Stimulated activated CD8-positive, alpha-beta memory T cell treated with anti-CD3 and anti-CD28 coated beads, Interleukin-12 subunit alpha, Interleukin-12 subunit beta, amount 100 ng/mL, for 24 hours (primary cell): ENCODE data around the gene PSD.
"Not testable (repeated sequence)": the region's sequence is repeated elsewhere in the genome, so short reads cannot be mapped to it uniquely, and the experiment has no call there.

Experiments used
- DNase-seq: peaks from one replicate; pipeline ENCODE4 v3.0.0-alpha.2; 2020; ENCODE audit errors: extremely low read depth

The PSD gene

GRCh38 chr10:102418622-102419268, at the start of gene PSD:
PSD (minus strand) TSS chr10:102418785; CDS start chr10:102417038, 1,747 bp downstream.
- DNase-seq: no peak

GRCh38 chr10:102467971-102468438, 49.4 kb upstream of the PSD start:
- DNase-seq: no peak

GRCh38 chr10:102467318-102467717, 48.7 kb upstream of the PSD start:
- no peak for DNase-seq

- DNase-seq: no peak
Measured at GRCh38 chr10:102465466-102465865, 46.9 kb upstream of the PSD start.

GRCh38 chr10:102463983-102464382, 45.4 kb upstream of the PSD start:
- DNase-seq: no peak

GRCh38 chr10:102462512-102463054, 44.0 kb upstream of the PSD start:
- no peak for DNase-seq

- DNase-seq: peak; percentile 85
Measured at GRCh38 chr10:102461187-102462054, 42.8 kb upstream of the PSD start.

GRCh38 chr10:102460836-102461186, 42.2 kb upstream of the PSD start:
- no peak for DNase-seq

- no peak for DNase-seq
Measured at GRCh38 chr10:102458656-102459055, 40.1 kb upstream of the PSD start.

GRCh38 chr10:102457591-102458150, 39.1 kb upstream of the PSD start:
- DNase-seq: no peak

- no peak for DNase-seq
Measured at GRCh38 chr10:102455893-102456471, 37.4 kb upstream of the PSD start.

- DNase-seq: not testable (repeated sequence)
Measured at GRCh38 chr10:102454662-102455487, 36.3 kb upstream of the PSD start.

- DNase-seq: no peak
Measured at GRCh38 chr10:102453502-102453901, 34.9 kb upstream of the PSD start.

GRCh38 chr10:102452672-102453340, 34.2 kb upstream of the PSD start:
- DNase-seq: peak; percentile 38

GRCh38 chr10:102451105-102451969, 32.8 kb upstream of the PSD start, which contains the start of gene C10orf95:
C10orf95 (minus strand) TSS chr10:102451543; CDS start chr10:102451093, 450 bp downstream.
- no peak for DNase-seq

GRCh38 chr10:102450374-102451104, 32.0 kb upstream of the PSD start:
- peak; percentile 62 for DNase-seq

GRCh38 chr10:102450124-102450373, 31.5 kb upstream of the PSD start:
- DNase-seq: no peak

GRCh38 chr10:102449321-102450123, 30.9 kb upstream of the PSD start:
- DNase-seq: peak; percentile 65
